Measurements from ENCODE around the gene ACOT7.

The ACOT7 gene

DNA sequence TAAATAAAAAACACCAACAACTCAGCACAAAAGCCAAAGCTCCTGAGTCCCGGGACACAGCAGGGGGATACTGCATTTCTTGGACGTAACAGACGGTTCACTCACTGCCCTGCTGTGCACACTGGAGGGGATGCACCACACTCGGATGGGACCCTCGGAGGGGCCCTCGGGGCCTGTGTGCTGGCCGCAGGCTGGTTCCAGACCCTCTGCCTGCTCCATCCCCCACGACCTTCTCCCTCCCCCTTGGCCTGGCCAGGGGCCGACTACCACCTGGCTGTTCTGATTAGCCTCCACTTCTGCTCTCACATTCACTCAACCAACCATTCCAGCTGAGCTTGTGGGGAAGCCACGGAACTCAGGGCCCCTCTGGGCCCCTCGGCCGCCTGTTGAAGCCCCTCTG, 64.9 kb downstream of the ACOT7 start:
- no peaks in the 10 kb centered on the region for H3K27me3 ChIP-seq (ENCODE audit: insufficient read depth, poor library complexity, severe bottlenecking)
- no peak overlapping the region for H3K27ac ChIP-seq (replicated peaks)
- H3K4me3 ChIP-seq (replicated peaks; ENCODE audit: insufficient read depth, low read length) = no peak overlapping the region
- DNase-seq (ENCODE audit: low read depth in 1 of 2, low spot score in 1 of 2) = no peak
- TF ChIP-seq SPI1 (IDR thresholded peaks at IDR 0.05; ENCODE audit: borderline replicate concordance, low read depth) (no peak), GABPA (IDR thresholded peaks at IDR 0.05; ENCODE audit: low read depth) (no peak), POLR2AphosphoS5 (IDR thresholded peaks at IDR 0.05; ENCODE audit: low read depth) (no peak)
- TF ChIP-seq, protein P1, sequence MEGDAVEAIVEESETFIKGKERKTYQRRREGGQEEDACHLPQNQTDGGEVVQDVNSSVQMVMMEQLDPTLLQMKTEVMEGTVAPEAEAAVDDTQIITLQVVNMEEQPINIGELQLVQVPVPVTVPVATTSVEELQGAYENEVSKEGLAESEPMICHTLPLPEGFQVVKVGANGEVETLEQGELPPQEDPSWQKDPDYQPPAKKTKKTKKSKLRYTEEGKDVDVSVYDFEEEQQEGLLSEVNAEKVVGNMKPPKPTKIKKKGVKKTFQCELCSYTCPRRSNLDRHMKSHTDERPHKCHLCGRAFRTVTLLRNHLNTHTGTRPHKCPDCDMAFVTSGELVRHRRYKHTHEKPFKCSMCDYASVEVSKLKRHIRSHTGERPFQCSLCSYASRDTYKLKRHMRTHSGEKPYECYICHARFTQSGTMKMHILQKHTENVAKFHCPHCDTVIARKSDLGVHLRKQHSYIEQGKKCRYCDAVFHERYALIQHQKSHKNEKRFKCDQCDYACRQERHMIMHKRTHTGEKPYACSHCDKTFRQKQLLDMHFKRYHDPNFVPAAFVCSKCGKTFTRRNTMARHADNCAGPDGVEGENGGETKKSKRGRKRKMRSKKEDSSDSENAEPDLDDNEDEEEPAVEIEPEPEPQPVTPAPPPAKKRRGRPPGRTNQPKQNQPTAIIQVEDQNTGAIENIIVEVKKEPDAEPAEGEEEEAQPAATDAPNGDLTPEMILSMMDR (IDR thresholded peaks at IDR 0.05; ENCODE audit: insufficient read depth, low read length) = no peak
- TF ChIP-seq, protein P2, sequence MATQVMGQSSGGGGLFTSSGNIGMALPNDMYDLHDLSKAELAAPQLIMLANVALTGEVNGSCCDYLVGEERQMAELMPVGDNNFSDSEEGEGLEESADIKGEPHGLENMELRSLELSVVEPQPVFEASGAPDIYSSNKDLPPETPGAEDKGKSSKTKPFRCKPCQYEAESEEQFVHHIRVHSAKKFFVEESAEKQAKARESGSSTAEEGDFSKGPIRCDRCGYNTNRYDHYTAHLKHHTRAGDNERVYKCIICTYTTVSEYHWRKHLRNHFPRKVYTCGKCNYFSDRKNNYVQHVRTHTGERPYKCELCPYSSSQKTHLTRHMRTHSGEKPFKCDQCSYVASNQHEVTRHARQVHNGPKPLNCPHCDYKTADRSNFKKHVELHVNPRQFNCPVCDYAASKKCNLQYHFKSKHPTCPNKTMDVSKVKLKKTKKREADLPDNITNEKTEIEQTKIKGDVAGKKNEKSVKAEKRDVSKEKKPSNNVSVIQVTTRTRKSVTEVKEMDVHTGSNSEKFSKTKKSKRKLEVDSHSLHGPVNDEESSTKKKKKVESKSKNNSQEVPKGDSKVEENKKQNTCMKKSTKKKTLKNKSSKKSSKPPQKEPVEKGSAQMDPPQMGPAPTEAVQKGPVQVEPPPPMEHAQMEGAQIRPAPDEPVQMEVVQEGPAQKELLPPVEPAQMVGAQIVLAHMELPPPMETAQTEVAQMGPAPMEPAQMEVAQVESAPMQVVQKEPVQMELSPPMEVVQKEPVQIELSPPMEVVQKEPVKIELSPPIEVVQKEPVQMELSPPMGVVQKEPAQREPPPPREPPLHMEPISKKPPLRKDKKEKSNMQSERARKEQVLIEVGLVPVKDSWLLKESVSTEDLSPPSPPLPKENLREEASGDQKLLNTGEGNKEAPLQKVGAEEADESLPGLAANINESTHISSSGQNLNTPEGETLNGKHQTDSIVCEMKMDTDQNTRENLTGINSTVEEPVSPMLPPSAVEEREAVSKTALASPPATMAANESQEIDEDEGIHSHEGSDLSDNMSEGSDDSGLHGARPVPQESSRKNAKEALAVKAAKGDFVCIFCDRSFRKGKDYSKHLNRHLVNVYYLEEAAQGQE (IDR thresholded peaks at IDR 0.05; ENCODE audit: insufficient replicate concordance, low read depth) = no peak

DNA sequence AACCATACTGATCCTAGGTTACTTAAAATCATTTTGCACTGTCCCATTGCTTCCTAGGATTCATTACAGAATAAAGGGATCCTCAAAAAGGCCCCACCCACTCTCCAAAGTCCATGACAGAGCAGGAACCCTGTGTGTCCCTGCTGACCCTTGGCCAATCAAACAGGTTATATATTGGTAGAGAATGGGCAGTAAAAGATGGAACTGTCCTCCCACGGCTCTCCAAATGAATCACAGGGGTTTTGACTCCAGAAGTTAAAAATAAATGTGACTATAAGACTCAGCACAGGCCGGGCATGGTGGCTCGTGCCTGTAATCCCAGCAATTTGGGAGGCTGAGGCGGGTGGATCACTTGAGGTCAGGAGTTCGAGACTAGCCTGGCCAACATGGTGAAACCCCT, 65.5 kb downstream of the ACOT7 start:
- H3K27ac ChIP-seq (replicated peaks) = no peak overlapping the region
- no peaks in the 10 kb centered on the region for H3K27me3 ChIP-seq (ENCODE audit: insufficient read depth, poor library complexity, severe bottlenecking)
- DNase-seq (ENCODE audit: low read depth in 1 of 2, low spot score in 1 of 2) = no peak
- H3K4me3 ChIP-seq (replicated peaks; ENCODE audit: insufficient read depth, low read length) = no peak overlapping the region
- TF ChIP-seq, protein P1 (IDR thresholded peaks at IDR 0.05; ENCODE audit: insufficient read depth, low read length) = no peak
- TF ChIP-seq POLR2AphosphoS5 (IDR thresholded peaks at IDR 0.05; ENCODE audit: low read depth) = no peak
- no peak for TF ChIP-seq SPI1 (IDR thresholded peaks at IDR 0.05; ENCODE audit: borderline replicate concordance, low read depth)
- TF ChIP-seq, protein P2 (IDR thresholded peaks at IDR 0.05; ENCODE audit: insufficient replicate concordance, low read depth) = no peak
- TF ChIP-seq GABPA (IDR thresholded peaks at IDR 0.05; ENCODE audit: low read depth) = no peak

DNA sequence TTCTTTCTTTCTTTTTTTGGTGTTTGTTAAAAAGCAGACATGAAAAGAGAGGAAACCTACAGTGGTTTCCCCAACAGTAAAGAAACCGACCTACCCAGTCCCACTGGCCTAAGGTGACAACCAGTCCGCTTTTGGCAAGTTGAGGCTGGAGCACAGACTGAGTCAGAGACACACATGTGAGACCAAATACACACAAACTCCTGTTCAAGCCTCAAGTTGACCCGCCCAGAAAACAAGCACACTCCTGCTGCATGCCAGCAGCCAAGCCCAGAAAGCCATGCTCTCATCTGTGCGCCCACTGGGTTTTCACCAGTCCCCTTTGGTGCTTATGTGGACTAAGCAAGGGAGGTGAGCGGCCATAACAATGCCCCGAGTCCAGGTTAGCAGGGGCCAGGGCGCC, 68.1 kb downstream of the ACOT7 start:
- H3K4me3 ChIP-seq (replicated peaks; ENCODE audit: insufficient read depth, low read length) = no peak overlapping the region
- no peak overlapping the region for H3K27ac ChIP-seq (replicated peaks)
- H3K27me3 ChIP-seq (ENCODE audit: insufficient read depth, poor library complexity, severe bottlenecking) = no peaks in the 10 kb centered on the region
- DNase-seq (ENCODE audit: low read depth in 1 of 2, low spot score in 1 of 2) = no peak
- TF ChIP-seq GABPA (IDR thresholded peaks at IDR 0.05; ENCODE audit: low read depth) (no peak), SPI1 (IDR thresholded peaks at IDR 0.05; ENCODE audit: borderline replicate concordance, low read depth) (no peak), POLR2AphosphoS5 (IDR thresholded peaks at IDR 0.05; ENCODE audit: low read depth) (no peak)
- TF ChIP-seq, protein P2 (IDR thresholded peaks at IDR 0.05; ENCODE audit: insufficient replicate concordance, low read depth) = no peak
- TF ChIP-seq, protein P1 (IDR thresholded peaks at IDR 0.05; ENCODE audit: insufficient read depth, low read length) = no peak

All from HL-60 (cell line).